ENCODE measurements around the gene MFNG. TPM values are rescaled to one million over a fixed set of nuclear protein-coding genes. Genes with fewer than 3 reads are reported as not detected.

MFNG gene
- total RNA-seq, 1 donor from 2014 or later: 2.3 TPM

DNA sequence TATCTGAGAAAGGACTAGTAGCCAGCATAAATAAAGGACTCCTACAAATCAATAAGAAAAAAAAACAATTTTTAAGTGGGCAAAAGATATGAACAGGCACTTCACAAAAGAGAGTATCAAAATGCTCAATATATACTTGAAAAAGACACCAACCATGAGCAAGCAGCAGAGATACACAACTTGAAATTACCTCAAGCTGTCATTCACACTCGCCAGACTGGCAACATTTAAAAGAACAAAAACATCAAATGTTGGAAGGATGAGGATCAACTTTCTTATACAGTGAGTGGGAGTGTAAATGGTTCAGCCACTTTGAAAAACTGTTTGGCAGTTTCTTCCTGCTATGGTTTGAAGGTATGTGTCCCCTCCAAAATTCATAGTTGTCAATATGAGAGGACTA, 35.0 kb downstream of the MFNG start:
- Mint-ChIP-seq H3K9me3 (no peaks in the 10 kb centered on the region), H3K27me3 (ENCODE audit: insufficient read depth, low read depth) (peaks cover 18% of the 10 kb centered on the region)
- no peaks in the 10 kb centered on the region for H3K79me2 ChIP-seq (ENCODE audit: low read depth)

GRCh38 chr22:37449331-37450001, 36.7 kb downstream of the MFNG start:
- Mint-ChIP-seq H3K4me3 (no peak overlapping the region), H3K27ac (peak overlapping the region; percentile 72), H3K4me1 (peaks cover 16% of the 10 kb centered on the region), H3K36me3 (no peaks in the 10 kb centered on the region), H3K9me3 (no peaks in the 10 kb centered on the region), H3K27me3 (ENCODE audit: insufficient read depth, low read depth) (peaks cover 18% of the 10 kb centered on the region)
- no peaks in the 10 kb centered on the region for H3K27me3 ChIP-seq
- H3K27ac ChIP-seq: no peak overlapping the region
- no peak overlapping the region for H3K4me2 ChIP-seq
- DNase-seq (ENCODE audit: low spot score): no peak
- H3K4me3 ChIP-seq: no peak overlapping the region
- H3F3A ChIP-seq (ENCODE audit: low read depth): no peaks in the 10 kb centered on the region
- H3K4me1 ChIP-seq: no peaks in the 10 kb centered on the region
- no peak overlapping the region for H3K9ac ChIP-seq
- TF ChIP-seq CTCF (IDR thresholded peaks at IDR 0.05) (no peak), EZH2phosphoT487 (IDR thresholded peaks at IDR 0.05) (no peak)
- no peaks in the 10 kb centered on the region for H3K36me3 ChIP-seq
- H2AFZ ChIP-seq (replicated peaks): no peak overlapping the region
- no peaks in the 10 kb centered on the region for H3K9me3 ChIP-seq (ENCODE audit: low read depth)
- H3K79me2 ChIP-seq (ENCODE audit: low read depth): no peaks in the 10 kb centered on the region
- no peaks in the 10 kb centered on the region for H4K20me1 ChIP-seq (ENCODE audit: low read depth)

More for the DNA sequence above, 35.0 kb downstream of the MFNG start:
- H3K4me1 ChIP-seq: peaks cover 3% of the 10 kb centered on the region
- H3K27ac Mint-ChIP-seq: no peak overlapping the region
- H4K20me1 ChIP-seq (ENCODE audit: low read depth): no peaks in the 10 kb centered on the region
- no peaks in the 10 kb centered on the region for H3K9me3 ChIP-seq (ENCODE audit: low read depth)
- TF ChIP-seq EZH2 (IDR thresholded peaks at IDR 0.05) (no peak), CTCF (IDR thresholded peaks at IDR 0.05) (no peak), EZH2phosphoT487 (IDR thresholded peaks at IDR 0.05) (no peak)
- H3K9ac ChIP-seq: no peak overlapping the region
- no peaks in the 10 kb centered on the region for H3K36me3 Mint-ChIP-seq
- no peak overlapping the region for H3K4me2 ChIP-seq
- no peak overlapping the region for H2AFZ ChIP-seq (replicated peaks)
- H3K27ac ChIP-seq: no peak overlapping the region
- H3F3A ChIP-seq (ENCODE audit: low read depth): no peaks in the 10 kb centered on the region
- H3K4me3 Mint-ChIP-seq: no peak overlapping the region
- H3K27me3 ChIP-seq: no peaks in the 10 kb centered on the region
- DNase-seq (ENCODE audit: low spot score): no peak
- H3K4me1 Mint-ChIP-seq: peaks cover 31% of the 10 kb centered on the region
- H3K36me3 ChIP-seq: no peaks in the 10 kb centered on the region
- H3K4me3 ChIP-seq: no peak overlapping the region

DNA sequence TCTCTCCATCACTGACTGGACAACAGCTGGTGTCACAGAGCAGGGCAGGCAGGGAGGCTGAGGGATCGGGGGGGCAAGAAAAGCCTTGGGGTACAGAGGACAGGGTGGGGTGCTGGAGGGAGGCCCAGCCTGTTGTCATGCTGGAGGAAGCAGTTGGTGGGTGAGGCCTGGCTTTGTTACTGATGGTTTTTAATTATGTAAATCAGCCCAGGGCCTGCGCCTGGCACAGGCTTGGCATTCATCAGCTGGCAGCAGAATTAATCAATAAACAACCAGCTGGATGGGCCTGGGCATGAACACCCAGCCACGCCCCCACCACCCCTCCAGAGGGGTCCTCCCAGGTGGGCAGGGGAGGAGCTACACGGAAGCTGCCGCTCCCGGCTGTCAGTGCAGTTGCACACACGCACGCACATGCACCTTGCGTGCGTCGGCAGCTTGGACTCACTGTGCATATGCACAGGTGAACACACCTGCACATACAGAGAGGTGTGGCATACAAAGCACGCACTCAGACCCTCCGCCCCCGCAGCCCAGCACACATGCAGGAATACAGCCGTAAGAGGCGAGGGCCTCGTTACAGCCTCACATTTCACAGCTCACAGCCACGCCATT, 37.6 kb downstream of the MFNG start:
- H2AFZ ChIP-seq (replicated peaks): no peak overlapping the region
- TF ChIP-seq CTCF (IDR thresholded peaks at IDR 0.05) (no peak), EZH2phosphoT487 (IDR thresholded peaks at IDR 0.05) (no peak), EZH2 (IDR thresholded peaks at IDR 0.05) (no peak)
- Mint-ChIP-seq H3K27me3 (ENCODE audit: insufficient read depth, low read depth) (peaks cover 18% of the 10 kb centered on the region), H3K36me3 (no peaks in the 10 kb centered on the region), H3K4me3 (peak overlapping the region; percentile 38), H3K9me3 (no peaks in the 10 kb centered on the region), H3K27ac (no peak overlapping the region), H3K4me1 (peaks cover 16% of the 10 kb centered on the region)
- no peaks in the 10 kb centered on the region for H3K79me2 ChIP-seq (ENCODE audit: low read depth)
- H3K9ac ChIP-seq: no peak overlapping the region
- no peak overlapping the region for H3K27ac ChIP-seq
- H3K36me3 ChIP-seq: no peaks in the 10 kb centered on the region
- no peaks in the 10 kb centered on the region for H3F3A ChIP-seq (ENCODE audit: low read depth)
- H3K9me3 ChIP-seq (ENCODE audit: low read depth): no peaks in the 10 kb centered on the region
- no peak overlapping the region for H3K4me2 ChIP-seq
- H3K4me1 ChIP-seq: no peaks in the 10 kb centered on the region
- no peaks in the 10 kb centered on the region for H4K20me1 ChIP-seq (ENCODE audit: low read depth)
- no peak for DNase-seq (ENCODE audit: low spot score)
- no peak overlapping the region for H3K4me3 ChIP-seq
- no peaks in the 10 kb centered on the region for H3K27me3 ChIP-seq

Measured in neural progenitor cell (in vitro differentiated cells).